Right kidney (tissue), 1 donor: ENCODE data around the gene ALDH3B2.
"Not testable (repeated sequence)": the region's sequence is repeated elsewhere in the genome, so short reads cannot be mapped to it uniquely, and the experiment has no call there.

ENCODE experiments used
- DNase-seq: peaks from one replicate; pipeline ENCODE4 v3.0.0-alpha.2; 2016

Gene ALDH3B2

DNA sequence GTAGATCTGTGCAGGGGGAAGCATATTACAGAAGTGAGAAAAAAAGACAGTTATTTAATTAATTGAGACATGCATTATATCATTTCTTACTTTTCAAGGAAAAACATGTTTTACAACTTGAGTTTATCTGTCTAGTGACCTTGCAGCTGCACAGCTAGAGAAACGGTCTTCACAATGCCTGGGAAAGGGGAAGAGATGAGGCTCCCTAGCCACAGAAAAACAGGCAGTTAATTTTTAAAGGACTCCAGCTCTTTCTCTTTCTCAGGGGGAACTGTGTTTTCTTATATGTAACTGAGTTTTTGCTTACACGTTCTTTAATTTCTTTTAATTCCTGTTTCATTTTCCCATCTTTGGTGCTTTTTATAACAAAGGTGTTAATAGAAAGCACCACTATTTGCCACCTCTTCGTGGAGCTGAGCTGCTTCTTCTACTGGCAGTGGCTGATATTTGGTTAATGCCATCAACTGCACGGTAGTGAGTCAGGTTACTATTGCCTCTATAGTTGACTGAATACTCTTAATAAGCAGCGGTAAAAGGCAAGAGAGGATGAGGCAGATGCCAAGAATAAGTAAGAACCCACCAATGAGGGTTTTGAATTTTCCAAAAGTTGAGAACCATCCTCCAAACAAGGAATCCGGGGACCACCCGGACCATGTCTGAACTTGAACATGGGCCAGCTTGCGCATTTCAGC lies 11.4 kb upstream of the ALDH3B2 start:
- not testable (repeated sequence) for DNase-seq

DNA sequence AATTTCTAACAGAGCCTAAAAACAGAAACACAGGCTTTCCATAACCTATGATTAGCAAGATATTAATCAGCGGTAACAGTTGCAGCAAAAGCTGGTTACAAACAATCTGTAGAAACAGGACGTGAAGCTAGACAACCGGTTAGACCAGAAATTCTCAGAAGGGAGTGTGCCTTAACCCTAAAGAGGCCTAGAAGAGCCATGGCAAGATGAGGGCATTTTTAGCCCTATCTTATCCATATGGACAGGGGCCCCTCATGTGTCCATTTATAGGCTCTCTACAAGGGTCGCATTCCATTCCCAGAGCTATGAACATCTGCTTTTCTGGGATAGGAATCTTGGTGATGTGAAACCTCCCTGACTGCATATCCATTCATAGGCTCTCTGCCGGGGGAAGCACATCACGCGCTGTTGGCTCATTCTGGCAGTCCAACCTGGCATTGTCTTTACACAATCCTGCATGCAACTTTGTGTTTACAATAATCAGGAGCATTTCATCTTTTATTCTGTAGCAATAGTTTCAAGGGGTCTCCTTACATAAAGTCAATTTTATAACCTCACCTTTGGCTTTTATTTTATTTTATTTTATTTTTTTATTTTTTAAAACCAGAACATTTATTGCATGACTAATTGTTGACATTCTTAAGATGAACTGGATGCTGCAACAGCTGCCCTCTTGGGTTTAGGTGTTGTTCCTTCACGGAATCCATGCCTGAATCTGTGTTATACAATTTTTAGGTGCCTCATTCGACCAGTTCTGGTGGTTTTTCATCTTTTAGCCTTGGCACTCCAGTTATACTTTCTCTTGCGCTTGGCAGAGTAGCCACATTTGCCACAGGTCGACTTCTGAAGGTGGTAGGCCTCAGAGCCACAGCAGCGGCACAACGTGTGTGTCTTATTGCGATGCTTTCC lies 8.0 kb upstream of the ALDH3B2 start:
- DNase-seq, result not testable (repeated sequence)

DNA sequence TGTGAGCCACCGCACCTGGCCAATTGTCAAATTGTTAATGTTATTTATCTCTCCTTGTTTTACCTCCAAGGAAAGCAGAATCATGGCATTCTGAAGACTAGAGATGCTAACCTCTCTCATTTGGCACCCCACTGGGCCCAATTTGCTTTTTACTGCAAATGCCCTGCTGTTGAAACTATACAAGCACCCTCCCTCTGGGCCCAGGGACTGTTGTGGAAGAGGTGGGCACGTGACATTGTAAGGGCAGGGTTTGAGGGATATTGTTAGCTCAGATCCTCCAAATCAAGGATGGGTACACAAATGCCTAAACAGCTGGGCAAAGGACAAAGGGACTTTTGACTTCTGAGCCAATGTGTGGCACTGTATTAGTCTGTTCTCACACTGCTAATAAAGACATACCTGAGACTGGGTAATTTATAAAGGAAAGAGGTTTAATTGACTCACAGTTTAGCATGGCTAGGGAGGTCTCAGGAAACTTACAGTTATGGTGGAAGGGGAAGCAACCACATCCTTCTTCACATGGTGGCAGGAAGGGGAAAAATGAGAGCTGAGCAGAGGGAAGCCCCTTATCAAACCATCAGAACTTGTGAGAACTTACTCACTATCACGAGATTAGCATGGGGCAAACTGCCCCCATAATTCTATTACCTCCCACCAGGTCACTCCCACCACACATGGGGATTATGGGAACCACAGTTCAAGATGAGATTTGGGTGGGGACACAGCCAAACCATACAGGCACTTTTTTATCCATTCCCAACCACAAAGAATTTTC lies 6.5 kb upstream of the ALDH3B2 start:
- no peak for DNase-seq

DNA sequence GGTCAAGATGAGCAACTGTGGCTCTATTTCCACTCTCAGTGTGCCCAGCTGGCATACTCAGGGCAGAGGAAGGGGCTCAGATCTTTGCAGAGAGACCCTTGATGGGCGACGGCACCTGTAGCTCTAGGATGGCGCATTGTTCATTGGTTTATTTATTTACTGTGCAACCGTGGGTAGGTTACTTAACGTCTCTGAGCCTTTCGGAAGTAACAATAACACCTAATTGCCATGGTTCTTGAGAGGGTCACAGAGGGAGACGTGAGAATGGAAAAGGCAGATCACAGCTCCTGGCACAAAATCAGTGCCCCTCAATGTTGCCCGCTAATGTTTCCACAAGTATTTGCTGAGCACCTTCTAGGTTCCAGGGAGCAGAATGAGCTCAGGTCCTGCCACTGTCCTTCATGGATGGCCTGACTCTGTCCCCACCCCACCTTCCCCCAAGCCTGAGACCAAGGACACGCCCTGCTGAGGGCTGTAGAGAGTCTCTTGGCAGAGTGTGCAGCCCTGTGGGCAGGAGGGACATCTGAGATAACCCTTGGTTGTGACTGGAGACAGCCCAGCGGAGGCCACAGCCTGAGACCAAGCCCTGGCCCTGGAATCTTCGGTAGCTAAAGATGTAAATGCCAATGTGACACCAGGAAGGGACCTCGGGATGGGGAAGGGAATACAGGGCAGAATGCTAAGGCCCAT lies 780 bp upstream of the ALDH3B2 start:
- DNase-seq, result no peak

DNA sequence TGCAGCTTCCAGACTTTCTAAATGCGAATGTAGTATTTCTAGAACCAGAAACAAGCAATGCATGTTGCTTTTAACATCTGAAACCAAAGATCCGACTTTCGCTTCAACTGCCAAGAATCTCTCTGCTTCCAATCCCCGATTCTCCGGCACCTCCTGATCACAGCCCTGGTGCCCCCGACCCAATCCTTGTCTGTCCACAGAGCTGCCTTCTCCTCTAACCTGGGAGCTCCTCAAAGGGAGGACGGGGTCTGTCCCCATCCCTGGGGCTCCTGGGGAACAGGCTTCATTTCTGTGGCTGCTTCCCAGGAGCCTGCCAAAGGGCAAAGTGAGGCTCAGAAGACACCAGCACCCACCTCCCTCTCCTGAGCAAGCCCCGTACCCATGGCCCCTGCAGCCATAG lies 521 bp downstream of the ALDH3B2 start:
- DNase-seq, result no peak

DNA sequence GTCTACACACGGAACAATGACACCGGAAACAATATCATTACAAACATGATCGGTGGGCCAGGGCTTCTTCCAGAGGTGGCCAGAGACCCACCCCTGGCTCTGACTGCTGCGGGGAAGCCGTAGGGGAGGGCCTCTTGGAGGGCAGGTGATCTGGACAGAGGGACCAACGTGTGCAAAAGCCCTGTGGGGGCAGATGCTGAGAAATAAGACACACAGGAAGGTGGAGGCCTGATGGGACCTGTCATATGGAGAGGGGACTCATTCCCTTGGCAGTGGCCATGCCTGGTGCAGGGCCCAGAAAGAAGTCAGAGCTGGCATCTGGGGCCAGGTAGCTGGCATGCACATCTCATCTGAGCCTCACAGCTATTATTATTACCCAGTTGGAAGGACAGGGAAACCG lies 1.1 kb downstream of the ALDH3B2 start:
- DNase-seq, result no peak

DNA sequence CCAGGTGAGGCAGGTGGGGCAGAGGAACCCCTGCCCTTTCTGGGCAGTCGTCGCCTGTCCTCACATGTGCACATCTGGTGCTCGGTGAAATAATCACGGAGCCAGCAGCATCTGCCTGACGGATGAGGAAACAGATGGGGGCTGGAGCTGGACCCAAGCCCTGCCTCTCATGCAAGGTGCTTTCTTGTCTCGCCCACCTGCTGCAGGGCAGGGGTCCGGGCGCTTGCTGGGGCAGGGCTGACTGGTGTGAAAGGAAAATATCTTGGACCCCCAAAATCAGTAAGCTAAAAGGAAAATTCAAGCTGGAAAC lies 3.3 kb downstream of the ALDH3B2 start:
- DNase-seq, result no peak

DNA sequence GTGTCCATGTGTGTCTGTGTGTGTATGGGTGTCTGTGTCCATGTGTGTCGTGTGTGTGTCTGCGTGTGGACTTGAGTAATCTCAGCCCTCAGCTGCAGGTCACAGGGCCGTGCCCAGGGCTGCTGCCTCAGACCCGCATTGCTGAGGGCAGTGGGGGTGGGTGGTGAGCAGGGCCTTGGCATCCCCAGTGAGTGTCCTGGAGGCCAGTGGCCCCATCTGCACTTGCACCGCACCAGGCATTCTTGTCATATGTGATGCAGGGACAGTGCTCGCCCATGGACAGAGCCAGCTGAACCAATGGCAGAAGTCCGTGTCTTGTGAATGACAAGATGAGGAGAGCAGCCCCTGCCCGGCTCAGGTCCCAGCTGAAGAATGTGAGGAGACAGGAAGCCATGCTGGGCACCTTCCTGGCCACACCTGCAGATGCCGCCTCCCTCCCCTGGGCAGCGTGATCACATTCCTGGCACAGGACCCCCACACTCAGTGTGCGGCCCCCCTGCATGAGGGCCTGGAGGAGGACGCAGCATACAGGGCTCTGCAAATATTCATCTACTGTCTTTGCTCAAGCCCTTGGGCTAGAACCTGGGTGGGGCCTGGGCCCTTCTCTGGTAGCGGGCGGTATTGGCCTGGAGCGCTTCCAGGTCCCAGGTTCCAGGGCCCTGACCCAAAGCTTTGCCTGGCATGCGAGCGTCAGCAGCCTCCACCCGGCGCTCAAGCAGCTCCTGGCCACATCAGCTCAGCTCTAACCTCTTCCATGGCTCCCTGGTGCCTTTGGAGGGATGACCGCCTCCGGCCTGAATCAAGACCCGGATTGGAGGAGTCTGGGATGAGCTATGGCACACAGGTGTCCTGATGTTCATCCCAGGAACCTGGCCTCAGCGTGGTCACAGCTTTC lies 3.9 kb downstream of the ALDH3B2 start:
- DNase-seq, result no peak

DNA sequence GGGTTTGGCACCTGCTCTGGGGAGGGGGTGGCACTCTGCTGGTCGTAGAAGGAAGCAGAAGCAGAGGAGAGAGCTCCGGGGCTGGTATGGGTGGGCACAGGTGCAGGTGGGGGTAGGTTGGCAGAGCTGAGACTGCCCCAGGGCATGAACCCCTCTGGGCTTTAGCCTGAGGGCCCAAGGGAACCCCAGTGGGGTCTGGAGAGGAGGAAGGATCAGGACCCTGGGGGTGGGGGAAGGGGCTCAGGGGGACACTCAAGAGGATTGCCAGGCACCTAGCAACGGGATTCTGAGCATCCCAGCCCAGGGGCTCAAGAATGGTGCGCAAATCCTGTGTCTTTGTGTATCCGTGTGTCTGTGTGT lies 6.3 kb downstream of the ALDH3B2 start:
- no peak for DNase-seq

DNA sequence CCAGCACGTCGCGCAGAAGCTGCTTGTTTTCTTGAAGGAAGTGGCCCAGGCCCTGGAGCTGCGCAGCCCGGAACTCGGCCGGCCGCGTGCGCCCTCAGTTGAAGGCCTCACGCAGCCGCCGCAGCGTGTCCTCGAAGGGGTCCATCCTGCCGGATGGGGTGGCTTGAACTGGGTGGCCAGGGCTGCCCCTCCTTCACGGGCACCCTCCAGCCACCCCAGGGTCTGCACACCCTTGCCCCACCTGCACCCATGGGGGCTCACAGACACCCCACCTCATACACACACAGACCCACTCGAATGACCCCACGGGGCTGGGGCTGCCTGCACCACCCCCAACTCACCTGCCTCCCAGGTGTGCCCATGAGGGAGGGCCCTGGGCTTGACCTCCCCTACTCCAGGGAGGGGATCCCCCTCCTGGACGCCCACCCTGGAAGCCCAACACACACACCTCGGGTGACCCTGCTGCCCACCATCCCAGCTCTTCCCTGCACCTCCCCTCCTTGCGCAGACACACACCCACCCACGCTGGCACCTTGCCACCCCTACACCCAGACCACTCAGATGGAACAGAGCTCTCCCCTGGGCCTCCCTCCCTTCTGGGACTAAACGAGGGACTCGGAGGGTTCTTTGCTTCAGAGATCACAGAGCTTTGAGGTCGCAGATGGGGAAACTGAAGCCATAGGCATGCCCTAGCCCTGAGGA lies 6.8 kb downstream of the ALDH3B2 start:
- no peak for DNase-seq

DNA sequence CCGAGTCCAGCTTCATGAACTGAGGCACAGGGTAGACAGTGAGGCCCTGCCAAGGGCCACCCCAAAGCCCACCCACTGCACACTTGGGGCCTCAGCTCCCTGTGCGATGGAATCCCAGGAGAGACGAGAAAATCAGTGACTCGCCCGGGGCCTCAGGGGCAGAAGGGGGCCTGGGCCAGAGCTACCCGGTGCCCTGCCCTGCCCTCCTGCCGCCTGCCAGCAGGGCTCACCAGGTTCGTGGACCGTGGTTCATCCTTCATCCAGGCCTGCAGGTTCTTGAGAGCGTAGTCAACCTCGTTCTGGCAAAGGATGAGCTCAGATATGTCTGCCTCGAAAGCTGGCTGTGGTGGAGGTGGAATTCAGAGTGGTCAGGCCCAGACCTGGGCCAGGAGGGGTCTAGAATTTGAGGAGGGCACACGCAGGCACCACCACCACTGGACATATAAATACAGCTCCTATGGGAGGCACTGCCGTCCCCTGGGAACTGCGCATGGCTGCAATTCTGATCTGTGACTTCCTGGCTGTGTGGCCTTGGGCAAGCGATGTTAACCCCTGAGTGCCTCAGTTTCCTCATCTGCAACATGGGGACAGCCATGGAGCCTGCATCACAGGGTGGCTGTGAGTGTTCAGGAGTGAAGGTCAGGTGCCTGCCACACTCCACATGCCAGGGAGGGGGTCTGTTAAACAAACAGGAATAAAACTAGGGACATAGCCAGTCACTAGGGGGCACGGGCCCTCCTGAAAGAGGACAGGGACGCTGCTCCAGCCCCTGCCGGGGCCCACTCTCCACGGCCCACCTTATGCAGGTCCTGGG lies 7.5 kb downstream of the ALDH3B2 start:
- DNase-seq, result no peak

DNA sequence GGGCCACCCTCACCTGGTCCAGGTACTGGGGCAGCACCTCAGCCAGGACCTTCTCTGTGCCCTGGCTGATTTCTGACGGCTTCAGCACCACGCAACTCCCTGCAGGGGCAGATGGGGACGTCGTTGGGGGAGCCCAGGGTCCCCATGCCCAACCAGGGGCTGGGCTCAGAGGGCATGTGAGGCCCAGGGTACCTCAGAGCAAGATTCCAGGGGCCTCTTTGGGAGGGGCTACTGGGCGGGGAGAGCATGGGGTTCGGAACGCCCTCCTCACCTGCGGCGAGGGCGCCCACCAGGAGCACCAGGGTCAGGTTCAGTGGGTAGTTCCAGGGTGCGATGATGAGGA lies 8.1 kb downstream of the ALDH3B2 start:
- no peak for DNase-seq

DNA sequence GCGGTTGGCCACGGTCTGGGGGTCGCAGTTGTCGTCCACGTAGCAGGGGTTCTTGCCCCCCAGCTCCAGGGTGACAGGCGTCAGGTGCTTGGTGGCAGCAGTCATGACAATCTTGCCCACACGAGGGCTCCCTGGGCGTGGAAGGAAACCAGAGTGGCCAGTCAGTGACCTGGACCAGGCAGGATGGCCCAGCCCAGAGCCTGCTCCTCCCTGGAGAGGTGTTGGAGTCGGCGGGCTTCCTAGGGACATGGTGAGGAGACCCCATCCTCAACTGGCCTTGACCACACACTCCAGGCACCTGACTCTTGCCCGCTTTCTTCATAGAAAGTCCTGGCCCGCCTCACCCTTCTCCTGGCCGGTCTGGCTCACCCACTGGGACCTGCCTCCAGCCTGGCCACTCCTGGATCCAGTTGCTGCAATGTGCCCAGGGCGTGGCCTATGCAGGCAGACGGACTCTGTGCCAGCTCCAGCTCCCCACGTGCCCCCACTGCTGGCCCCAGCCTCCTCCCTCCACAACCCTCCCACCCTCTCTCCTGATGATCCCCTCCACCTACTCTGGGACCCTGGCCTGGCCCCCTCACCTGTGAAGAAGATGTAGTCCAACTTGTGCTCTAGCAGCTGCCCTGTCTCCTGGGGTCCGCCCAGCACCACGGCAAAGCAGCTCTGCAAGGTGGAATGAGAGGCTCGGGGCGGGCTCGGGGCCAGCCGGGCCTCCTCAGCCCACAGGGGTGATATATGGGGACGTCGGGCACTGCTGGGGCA lies 8.7 kb downstream of the ALDH3B2 start:
- DNase-seq, result no peak

DNA sequence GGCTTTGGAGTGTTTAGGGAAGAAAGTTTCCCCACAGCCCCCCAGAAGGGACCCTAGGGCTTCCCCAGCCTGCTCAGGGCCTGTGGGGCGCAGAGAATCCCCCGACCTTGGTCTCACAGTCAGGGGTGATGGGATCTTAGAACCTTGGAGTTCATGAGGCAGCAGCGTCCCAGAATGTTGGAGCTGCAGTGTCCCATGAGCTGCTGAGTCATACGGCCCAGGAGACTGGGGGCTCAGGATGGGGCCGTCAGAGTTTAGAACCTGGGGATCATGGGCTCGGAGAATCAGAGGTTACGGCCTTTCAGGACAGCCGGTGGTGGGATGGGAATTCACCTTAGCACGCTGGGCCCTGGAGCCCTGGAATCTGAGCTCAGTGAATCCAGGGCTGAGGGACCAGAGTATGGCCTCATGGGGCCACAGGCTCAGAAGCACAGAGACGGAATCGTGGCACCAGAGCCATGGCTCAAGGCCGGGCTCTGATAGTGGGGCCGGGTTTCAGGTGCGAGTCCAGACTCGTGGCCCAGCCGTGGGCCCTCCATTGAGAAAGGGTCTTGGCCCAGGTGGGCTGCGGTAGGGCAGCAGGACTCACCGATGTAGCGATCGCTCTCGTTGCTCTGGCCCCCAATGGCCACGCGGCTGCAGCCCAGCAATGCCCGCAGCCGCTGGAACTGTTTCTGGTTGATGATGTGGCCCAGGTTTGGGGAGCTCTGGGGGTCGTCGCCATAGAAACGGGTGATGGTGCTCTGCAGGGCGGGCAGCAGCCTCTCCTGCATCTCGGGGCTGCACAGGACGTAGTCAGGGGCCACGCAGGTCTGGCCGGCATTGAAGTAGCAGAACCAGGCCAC lies 9.5 kb downstream of the ALDH3B2 start:
- no peak for DNase-seq

DNA sequence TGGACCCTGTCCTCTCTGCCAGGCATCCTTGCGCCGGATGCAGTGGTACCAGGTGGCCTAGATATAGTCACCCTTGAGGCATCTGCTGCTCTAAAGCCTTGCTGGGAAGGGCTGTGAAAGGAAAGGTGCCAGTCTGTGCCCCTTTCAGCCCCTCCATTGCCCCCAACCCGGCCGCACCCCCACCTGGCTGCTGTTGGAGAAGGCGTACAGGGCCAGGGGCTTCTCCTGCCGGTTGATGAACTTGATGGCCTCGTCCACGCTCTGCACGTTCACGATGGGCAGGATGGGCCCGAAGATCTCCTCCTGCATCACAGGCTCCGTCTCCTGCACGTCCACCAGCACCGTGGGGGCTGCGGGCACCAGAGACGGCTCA lies 10.2 kb downstream of the ALDH3B2 start:
- DNase-seq, result no peak

DNA sequence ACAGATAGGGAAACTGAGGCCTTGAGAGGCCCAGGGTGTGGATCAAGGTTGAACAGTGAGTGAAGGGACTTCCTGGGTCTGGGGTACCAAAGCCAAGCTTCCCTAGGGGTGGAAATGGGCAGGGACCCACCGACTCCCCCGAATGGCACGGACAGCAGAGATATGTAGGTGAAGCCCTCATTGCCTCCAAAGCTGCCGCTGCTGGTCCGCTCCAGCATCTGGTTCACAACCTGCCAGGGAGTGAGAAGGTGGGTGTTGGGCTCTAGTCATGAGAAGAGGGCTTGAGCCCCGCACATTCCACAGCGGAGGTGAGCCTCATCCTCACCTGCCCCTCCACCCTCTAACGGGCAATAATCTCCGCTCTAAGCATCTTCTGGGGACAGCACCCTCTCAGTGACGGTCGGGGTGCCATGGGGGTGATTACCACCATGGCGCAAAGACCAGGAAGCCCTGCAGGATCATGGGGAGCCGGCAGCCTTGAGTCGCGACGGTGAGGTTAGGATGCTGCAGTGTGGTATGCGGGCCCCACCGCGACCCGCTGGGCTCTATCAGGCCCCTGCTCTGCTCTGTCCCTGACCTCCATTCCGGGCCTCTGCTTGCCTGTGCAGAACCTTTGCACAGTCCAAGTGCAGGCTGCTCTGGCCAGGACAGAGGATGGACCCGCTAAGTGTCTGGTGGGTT lies 10.8 kb downstream of the ALDH3B2 start:
- DNase-seq, result no peak

DNA sequence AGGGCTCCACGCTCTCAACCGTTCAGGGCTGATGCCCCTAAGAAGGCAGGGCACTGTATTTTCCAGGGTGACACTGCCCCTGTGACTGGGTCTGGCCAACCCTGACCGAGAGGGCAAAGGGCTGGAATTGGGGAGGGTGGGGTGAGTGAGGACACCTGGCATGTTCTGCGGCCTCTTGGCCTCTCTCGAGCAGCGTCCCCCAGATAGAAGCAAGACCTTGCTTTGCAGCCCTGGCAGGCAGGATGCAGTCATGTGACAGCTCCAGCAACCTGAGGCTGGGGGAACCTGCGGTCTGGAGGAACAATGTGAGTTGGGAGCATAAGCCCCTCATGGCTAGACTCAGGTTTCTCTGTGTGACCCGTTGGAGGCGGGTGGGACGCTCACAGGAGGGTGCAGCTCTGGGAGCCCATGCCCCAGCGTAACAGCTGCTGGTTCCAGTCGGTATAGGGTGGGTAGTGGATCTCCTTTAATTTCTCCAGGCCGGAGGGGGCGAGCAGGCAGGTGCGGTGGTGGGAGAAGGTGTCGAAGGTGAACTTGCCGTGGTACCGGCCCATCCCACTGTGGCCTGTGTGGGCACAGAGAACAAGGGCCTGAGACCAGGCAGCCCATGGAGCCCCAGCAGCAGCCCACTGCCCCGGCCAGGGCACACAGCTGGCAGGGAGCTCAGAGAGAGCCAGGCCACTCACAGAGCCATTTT lies 11.4 kb downstream of the ALDH3B2 start:
- no peak for DNase-seq
